Gastrocnemius medialis (tissue), 4 donors: Measurements from ENCODE around the gene OSCP1.

Experiments used
- CTCF ChIP-seq, 5 experiments: fragments of 450-650 bp in 3 of 5; fragments of 200-600 bp in 2 of 5; sonication (generic) in 2 of 5; IDR thresholded peaks in 4 of 5; conservative IDR thresholded peaks in 1 of 5; 1 replicate in 4 of 5; 2 replicates in 1 of 5; pipeline ENCODE4 v1.5.1; 2016 to 2019; ENCODE audit warnings: antibody characterized with exemption in 5 of 5, mild to moderate bottlenecking in 3 of 5, moderate library complexity in 3 of 5
- POLR2A ChIP-seq, 2 donors: fragments of 450-650 bp; IDR thresholded peaks; one replicate each; pipeline ENCODE4 v1.6.1; 2017; ENCODE audit warnings: antibody characterized with exemption in 2 of 2, mild to moderate bottlenecking in 2 of 2, moderate library complexity in 2 of 2

GRCh38 chr1:36400514-36400824 is 49.8 kb downstream of the OSCP1 start:
- TF ChIP-seq CTCF (IDR thresholded peaks at IDR 0.05 in 4 of 5, conservative IDR thresholded peaks at IDR 0.05 in 1 of 5) (no peak), POLR2A (IDR thresholded peaks at IDR 0.05) (no peak)
